GM10248 (cell line): ENCODE measurements around the gene UGT1A10.

Experiments
- CTCF ChIA-PET: fragments of 300-600 bp; sonication (Branson Sonifier 250); formaldehyde crosslinking; extraction: SDS; loops from one replicate; lab custom pipeline; 2021; ENCODE audit warnings: antibody characterized with exemption; lab: Yijun Ruan, JAX
- POLR2A ChIA-PET: fragments of 350-650 bp; sonication (Branson Sonifier 250); formaldehyde crosslinking; extraction: SDS; loops from one replicate; lab custom pipeline; 2020; ENCODE audit warnings: antibody characterized with exemption; lab: Yijun Ruan, JAX
- DNase-seq: peaks from one replicate; pipeline ENCODE4 v3.0.0; 2012; ENCODE audit errors: extremely low spot score
- CTCF ChIP-seq: IDR thresholded peaks from 2 replicates; pipeline ENCODE4 v1.5.1; 2012; ENCODE audit warnings: mild to moderate bottlenecking, low read depth; ENCODE audit errors: extremely low read depth, missing control alignments, control extremely low read depth

The UGT1A10 gene

GRCh38 chr2:233779722-233780121 lies 143.5 kb downstream of the UGT1A10 start:
- no peak for TF ChIP-seq CTCF
- ChIA-PET CTCF (interaction anchor here (1.0 to 1.3 kb wide), 2 partner anchors 14 to 16 kb away, joined by 3 to 4 read pairs; no protein-coding TSS in a partner anchor), POLR2A (no interaction called here)
- no peak for DNase-seq

- POLR2A ChIA-PET, result no interaction called here
- CTCF ChIA-PET, result interaction anchor here (1.3 kb wide), 1 partner anchor 14 kb away, joined by 4 read pairs; no protein-coding TSS in a partner anchor
- DNase-seq, result no peak
- no peak for TF ChIP-seq CTCF
Observed at GRCh38 chr2:233780771-233781170, 144.5 kb downstream of the UGT1A10 start.

- ChIA-PET POLR2A (no interaction called here), CTCF (interaction anchor here (1.2 kb wide), 1 partner anchor 30 kb away, joined by 3 read pairs; no protein-coding TSS in a partner anchor)
- DNase-seq, result no peak
- no peak for TF ChIP-seq CTCF
Observed at GRCh38 chr2:233789554-233789953, 153.3 kb downstream of the UGT1A10 start.

GRCh38 chr2:233791151-233791882 lies 155.1 kb downstream of the UGT1A10 start:
- no peak for TF ChIP-seq CTCF
- ChIA-PET POLR2A (no interaction called here), CTCF (no interaction called here)
- no peak for DNase-seq

- no peak for DNase-seq
- ChIA-PET CTCF (no interaction called here), POLR2A (no interaction called here)
- TF ChIP-seq CTCF, result no peak
Observed at GRCh38 chr2:233791883-233792329, 155.7 kb downstream of the UGT1A10 start.

- CTCF ChIA-PET, result no interaction called here
- DNase-seq, result no peak
- TF ChIP-seq CTCF, result no peak
- POLR2A ChIA-PET, result no interaction called here
Observed at GRCh38 chr2:233792720-233793119, 156.5 kb downstream of the UGT1A10 start.
